GM19395 (cell line): ENCODE data around the gene DOCK4.

ENCODE experiments used
- ATAC-seq: cut with Tn5 transposase; IDR thresholded peaks from one replicate; pipeline ENCODE4 v1.9.1; 2021; ENCODE audit warnings: mild to moderate bottlenecking, moderate library complexity; ENCODE audit not compliant: unreplicated experiment

The DOCK4 gene

GRCh38 chr7:112161253-112162141 lies 44.7 kb downstream of the DOCK4 start:
- no peak for ATAC-seq

DNA sequence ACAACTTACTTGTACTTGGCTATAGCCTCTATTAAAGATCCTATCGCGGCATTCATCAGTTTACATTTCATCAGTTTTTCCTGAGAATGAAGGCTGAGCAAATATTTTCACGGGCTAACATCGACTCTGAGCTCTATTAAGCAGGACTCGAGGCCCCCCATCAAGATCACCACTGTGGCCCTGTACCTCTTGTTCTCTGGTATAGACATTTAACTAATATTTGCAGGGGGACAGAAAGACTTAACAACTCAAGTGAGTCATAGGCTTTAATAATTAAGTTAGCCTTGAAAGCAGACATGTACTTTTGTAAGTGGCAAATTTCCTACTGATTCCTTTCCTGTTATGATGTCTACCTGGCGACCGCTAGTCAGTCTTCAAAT lies 45.4 kb downstream of the DOCK4 start:
- no peak for ATAC-seq

GRCh38 chr7:112160130-112160770 lies 45.9 kb downstream of the DOCK4 start:
- ATAC-seq = no peak

DNA sequence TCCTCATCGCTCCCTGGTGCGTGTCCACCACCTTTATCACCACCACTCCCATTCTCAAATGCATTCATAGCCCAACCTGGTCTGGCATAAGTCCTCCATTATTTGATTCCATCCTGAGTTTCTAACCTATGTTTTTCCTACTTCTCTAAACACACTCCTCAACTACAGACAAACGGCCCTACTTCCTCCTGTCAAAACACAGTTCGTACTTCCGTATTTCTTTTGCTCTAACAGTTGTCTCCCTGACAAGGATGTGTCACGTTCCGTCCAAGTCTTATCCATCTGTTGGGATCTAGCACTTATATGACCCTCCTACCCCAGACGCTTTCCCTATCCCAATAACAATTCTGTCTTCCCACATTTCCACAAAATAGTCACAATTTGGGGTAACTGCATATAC lies 46.8 kb downstream of the DOCK4 start:
- ATAC-seq = no peak

DNA sequence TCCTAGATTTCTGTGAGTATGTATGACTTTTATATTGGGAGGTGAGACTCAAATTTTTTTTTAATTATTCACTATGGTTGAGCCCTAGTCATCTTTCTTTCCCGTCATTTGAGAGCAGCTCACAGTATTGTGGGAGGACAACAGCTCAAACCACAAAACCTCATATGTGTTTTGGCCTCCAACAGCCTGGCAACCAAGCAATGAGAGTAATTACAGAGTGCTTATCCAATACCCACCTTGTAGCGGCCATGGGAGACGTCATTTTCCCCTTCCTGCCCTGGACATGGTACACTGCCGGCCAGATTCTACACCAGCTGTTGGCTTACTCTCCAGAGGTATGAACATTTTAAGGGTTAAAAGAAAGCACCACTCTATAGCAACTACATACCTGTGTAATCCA lies 49.1 kb downstream of the DOCK4 start:
- ATAC-seq = no peak

- no peak for ATAC-seq
Observed at GRCh38 chr7:112156412-112156811, 49.8 kb downstream of the DOCK4 start.

GRCh38 chr7:112154690-112155089 lies 51.5 kb downstream of the DOCK4 start:
- no peak for ATAC-seq

- no peak for ATAC-seq
Observed at GRCh38 chr7:112152186-112152585, 54.0 kb downstream of the DOCK4 start.

DNA sequence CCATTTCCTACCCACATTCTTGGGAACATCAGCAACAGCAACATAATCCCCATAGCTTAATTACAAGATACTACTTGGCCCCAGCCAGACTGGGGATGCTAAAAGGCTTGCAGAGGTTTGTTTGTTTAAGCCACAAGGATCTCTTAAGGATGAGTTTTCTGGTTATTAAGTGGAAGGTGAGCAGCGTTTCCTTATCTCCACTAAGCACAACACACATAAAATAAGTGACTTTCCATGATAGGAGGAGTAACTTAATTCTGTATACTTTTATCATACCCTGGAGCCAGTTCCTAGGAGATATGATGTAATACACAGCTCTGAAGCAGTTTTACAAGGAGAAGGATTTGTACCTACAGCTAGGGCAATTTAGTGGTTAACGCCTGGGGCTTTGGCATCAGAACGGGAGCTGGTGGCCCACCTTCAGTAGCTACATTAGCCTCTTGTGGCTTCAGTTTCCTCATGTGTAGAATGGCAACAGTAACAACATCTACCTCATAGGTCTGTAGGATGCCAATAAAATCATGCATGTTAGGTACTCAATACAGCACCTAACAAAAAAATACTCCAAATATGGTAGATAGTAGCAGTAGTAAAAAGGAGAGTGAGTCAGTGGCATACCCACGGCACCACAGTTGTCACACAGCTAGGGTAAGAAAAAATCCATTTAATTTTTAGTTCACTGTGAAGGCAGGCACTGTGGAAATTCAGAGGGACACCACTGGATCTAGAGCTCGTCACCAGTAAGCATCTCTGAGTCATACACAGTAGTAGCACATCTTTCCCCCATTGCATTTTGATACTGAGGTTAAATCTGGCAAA lies 55.2 kb downstream of the DOCK4 start:
- ATAC-seq = no peak

DNA sequence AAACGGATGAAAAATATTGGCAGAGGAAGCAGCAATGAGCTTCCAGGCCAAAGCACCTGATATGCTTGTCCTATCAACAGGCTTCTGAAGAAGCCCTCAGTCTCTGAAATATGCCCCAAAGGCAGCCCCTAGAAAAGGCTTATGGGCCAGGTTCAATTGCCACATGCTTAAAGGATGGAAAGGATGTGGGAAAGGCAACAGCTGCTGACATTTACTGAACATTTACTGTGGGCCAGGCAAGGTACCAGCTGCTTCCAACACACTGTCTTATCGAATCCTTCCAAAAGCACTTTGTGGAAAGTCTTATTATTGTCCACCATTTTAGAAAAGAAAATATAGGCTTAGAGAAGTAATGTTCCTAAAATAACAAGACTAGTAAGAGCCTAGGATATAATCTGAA lies 56.5 kb downstream of the DOCK4 start:
- ATAC-seq = no peak

GRCh38 chr7:112147793-112148361 lies 58.3 kb downstream of the DOCK4 start:
- no peak for ATAC-seq

GRCh38 chr7:112145206-112145605 lies 61.0 kb downstream of the DOCK4 start:
- ATAC-seq = no peak

DNA sequence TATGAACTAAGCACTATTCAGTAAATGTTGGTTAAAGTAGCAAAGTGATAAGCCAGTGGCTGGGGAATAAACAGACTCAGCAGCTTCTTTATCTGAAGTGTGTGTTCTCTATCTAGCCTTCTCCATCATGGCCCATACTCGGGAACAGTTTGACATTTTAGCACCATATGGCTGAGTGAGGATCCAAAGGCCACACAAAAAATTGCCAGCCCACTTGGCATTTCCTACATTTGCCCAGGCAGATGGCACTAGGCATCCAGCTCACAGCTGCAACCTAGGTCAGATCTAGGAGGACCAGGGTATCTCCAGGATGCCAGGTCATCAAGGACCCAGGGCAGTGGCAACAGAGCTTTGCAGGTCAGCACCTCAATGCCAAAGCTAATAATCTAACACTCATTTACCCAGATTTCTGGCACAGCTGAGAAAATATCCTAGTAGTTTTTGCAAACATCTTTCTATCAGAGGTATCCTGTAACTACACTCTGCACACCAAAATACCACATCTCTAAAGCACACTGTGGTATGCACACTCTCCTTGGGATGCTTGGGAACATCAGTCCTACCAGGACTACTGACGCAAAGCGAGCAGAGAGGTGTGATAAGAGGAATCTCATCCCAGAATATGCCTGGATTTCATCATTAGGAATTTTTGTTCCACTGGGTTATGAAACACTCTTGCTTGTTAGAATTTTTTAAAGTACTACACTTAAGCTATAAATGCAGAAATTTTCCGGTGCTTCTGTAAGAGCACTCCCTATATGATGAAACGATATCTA lies 61.7 kb downstream of the DOCK4 start:
- no peak for ATAC-seq

- ATAC-seq = no peak
Observed at GRCh38 chr7:112143582-112143981, 62.6 kb downstream of the DOCK4 start.

DNA sequence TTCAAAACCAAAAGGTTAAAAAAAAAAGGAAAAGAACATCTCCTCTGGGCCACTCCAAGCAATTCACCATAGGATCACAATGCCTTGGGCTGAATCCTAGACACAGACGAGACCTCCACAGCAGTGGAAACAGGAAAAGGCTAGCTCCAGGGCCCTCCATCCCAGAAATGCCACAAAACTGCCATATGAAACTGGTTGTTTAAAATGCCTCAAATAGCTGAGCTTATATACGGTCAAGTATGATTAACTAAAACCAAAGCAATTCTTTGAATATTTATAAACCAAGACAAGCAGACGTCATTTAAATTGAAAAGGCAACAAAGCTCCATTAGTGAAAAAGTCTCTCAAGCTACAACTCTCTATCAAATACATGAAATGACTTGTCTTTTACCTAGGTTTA lies 63.1 kb downstream of the DOCK4 start:
- ATAC-seq = no peak

DNA sequence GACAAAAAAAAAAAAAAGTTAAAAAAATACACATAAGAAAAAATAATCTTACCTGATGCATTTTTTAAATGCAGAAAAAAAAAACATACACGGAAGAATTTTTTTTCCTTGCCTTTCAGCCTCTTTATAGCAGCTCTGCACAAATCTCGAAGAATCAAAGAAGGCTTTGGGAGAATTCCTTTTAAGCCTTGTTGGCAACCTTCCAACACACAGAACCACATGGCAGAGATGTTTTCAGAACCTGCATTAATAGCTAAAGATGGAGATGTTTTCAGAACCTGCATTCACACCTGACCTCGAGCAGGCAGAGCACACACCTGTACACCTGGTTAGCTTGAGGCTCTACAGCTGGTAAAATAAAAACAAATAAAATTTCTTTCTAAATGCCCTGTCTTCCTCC lies 65.6 kb downstream of the DOCK4 start:
- no peak for ATAC-seq

DNA sequence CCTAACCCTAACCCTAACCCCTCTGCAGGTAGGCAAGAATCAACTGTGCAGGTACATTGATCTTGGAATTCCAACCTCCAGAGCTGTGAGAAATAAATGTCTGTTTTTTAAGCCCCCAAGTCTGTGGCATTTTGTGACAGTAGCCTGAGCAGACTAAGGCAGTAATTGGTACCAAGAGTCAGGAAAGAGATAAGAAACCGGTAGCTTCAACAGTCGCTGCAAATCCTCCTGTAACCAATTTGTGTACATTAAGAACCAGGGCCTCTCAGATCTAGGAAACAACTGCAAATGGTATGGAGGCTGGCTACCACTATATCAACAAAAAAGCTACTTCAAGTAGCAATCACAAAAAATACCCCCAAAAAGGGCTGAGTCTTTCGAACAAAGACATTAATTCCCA lies 67.3 kb downstream of the DOCK4 start:
- no peak for ATAC-seq

DNA sequence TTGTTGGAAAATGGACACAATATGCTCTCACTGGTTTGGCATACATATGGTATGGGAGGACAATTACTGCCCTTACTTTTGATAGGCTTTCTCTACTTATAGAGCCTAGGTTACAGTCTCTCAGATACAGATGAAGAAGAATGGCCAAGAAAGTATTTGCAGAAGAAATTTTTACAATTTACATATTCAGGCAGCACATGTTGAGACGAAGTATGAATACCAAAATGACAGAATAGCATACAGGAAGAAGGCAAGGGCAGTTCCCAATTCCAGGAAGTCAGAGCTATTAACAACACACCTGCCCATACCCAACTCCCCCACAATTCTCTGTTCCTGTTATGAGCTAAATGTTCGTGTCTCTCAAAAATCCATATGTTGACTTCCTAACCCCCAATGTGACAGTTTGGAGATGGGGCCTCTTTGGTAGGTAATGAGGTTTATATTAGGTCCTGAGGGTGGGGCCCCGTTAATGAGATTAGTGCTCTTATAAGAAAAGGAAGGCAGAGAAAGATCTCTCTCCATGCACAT lies 67.8 kb downstream of the DOCK4 start:
- no peak for ATAC-seq

DNA sequence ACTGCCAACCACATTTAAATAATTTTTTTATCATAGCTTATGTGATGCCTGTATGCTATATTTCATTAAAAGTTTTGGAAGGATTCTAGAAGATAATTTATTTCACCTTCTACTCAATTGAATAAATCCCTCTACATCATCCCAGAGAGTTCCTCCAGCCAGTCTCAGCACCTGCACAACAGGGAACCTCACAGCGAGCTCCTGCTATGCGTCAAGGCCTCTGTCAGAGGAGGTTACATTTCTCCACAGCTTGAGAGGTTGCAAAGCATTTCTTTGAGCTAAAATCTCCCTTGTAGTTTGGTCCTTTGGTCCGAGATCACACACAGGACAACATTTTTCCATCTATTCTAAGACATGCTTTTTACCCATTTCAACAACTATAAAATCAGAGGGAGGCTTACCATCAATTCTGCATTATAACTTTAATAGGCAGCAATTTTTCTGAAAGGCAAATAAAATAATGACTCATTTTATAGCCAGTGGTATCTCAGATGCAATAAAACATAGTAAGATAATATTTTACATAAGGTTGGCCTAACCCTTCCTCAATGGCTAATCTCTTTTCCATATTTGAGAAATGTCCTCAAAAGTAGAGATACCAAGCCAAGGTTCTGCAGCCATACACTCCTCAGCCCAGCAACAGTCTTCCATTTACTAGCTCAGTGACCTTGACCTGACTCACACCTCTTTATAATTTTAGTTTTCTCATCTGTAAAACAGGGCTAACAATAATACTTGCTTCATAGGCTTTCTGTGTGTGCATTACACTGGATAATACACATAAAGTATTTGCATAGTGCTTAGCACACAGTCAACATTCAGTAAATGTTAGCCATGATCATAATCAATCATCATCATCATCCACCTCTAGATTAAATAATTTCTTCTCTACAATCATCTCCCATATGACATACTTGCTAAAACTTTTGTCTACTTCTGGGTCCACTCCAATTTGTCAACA lies 68.8 kb downstream of the DOCK4 start:
- no peak for ATAC-seq
